ENCODE measurements around the gene SPRR2G.
"Not testable (repeated sequence)": the region's sequence is repeated elsewhere in the genome, so short reads cannot be mapped to it uniquely, and the experiment has no call there.

The SPRR2G gene

DNA sequence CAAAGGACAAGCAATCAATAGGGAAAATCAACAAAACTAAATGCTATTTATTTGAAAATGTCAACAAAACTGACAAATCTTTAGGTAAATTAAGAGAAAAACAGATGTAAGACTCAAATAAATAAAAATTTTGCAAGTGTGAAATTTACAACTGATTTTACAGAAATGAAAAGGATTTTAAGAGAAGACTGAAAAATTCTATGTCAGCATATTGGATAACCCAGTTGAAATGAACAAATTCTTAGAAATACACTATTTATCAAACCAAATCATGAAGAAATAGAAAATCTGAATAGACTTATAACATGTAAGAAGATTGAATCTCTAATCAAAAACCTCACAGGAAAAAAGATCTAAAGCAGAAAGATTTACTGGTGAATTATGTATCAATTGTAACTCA is 29.7 kb downstream of the SPRR2G start:
- H3K79me2 ChIP-seq (ENCODE audit: insufficient read depth, low read length): no peaks in the 10 kb centered on the region
- H3K9me3 ChIP-seq (ENCODE audit: low read length): no peaks in the 10 kb centered on the region
- H3K36me3 ChIP-seq (ENCODE audit: insufficient read depth, low read length): no peaks in the 10 kb centered on the region
- H2AFZ ChIP-seq (ENCODE audit: low read length): no peak overlapping the region
- no peaks in the 10 kb centered on the region for H3K9me2 ChIP-seq (ENCODE audit: low read depth, low read length)
- no peak overlapping the region for H3K9ac ChIP-seq (ENCODE audit: low read length)
- no peak overlapping the region for H3K4me3 ChIP-seq (ENCODE audit: low read depth, low read length, poor library complexity, severe bottlenecking)
- no peaks in the 10 kb centered on the region for H4K20me1 ChIP-seq (ENCODE audit: insufficient read depth, low read length)
- no peak overlapping the region for H3K27ac ChIP-seq (ENCODE audit: low read depth, low read length, poor library complexity, severe bottlenecking)
- H3K27me3 ChIP-seq (ENCODE audit: insufficient read depth, low read length): no peaks in the 10 kb centered on the region
- no peak for TF ChIP-seq EZH2 (IDR thresholded peaks at IDR 0.05; ENCODE audit: borderline replicate concordance, low read length)
- no peak for TF ChIP-seq CTCF (IDR thresholded peaks at IDR 0.05; ENCODE audit: low read length)
- no peaks in the 10 kb centered on the region for H3K4me1 ChIP-seq (ENCODE audit: insufficient read depth, low read length, severe bottlenecking)
- H3F3A ChIP-seq (ENCODE audit: insufficient read depth, low read length): no peaks in the 10 kb centered on the region
- H3K4me2 ChIP-seq (ENCODE audit: low read length): no peak overlapping the region

DNA sequence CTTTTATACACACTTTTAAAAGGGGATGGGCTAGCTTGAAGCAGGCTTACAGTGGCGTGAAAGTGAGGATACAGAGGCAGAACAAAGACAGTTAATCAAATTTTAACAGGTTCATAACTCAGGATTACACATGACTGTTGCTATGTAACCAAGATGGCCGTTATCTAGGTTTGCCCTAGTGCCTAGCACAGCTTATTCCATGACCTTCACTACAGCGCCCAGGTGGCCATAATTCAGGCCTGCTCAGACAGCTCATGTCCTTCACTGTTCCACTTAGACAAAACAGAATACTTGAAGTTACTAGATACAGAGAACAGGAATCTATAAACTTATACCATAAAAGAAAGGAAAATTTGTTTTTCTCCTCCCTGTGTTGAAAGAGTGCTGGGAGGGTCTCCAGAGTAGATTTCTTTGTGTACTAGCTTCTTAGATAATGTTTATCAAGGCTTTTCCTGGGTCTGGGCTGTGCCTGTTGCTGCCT is 31.2 kb downstream of the SPRR2G start:
- no peak overlapping the region for H3K4me3 ChIP-seq (ENCODE audit: low read depth, low read length, poor library complexity, severe bottlenecking)
- no peaks in the 10 kb centered on the region for H3K9me3 ChIP-seq (ENCODE audit: low read length)
- no peak for TF ChIP-seq EZH2 (IDR thresholded peaks at IDR 0.05; ENCODE audit: borderline replicate concordance, low read length)
- no peak for TF ChIP-seq CTCF (IDR thresholded peaks at IDR 0.05; ENCODE audit: low read length)
- no peak overlapping the region for H2AFZ ChIP-seq (ENCODE audit: low read length)
- no peaks in the 10 kb centered on the region for H3K9me2 ChIP-seq (ENCODE audit: low read depth, low read length)
- H3K27me3 ChIP-seq (ENCODE audit: insufficient read depth, low read length): no peaks in the 10 kb centered on the region
- H3K9ac ChIP-seq (ENCODE audit: low read length): no peak overlapping the region
- H4K20me1 ChIP-seq (ENCODE audit: insufficient read depth, low read length): no peaks in the 10 kb centered on the region
- H3K4me2 ChIP-seq (ENCODE audit: low read length): no peak overlapping the region
- no peaks in the 10 kb centered on the region for H3F3A ChIP-seq (ENCODE audit: insufficient read depth, low read length)
- no peaks in the 10 kb centered on the region for H3K79me2 ChIP-seq (ENCODE audit: insufficient read depth, low read length)
- no peak overlapping the region for H3K27ac ChIP-seq (ENCODE audit: low read depth, low read length, poor library complexity, severe bottlenecking)
- H3K36me3 ChIP-seq (ENCODE audit: insufficient read depth, low read length): no peaks in the 10 kb centered on the region
- H3K4me1 ChIP-seq (ENCODE audit: insufficient read depth, low read length, severe bottlenecking): no peaks in the 10 kb centered on the region

DNA sequence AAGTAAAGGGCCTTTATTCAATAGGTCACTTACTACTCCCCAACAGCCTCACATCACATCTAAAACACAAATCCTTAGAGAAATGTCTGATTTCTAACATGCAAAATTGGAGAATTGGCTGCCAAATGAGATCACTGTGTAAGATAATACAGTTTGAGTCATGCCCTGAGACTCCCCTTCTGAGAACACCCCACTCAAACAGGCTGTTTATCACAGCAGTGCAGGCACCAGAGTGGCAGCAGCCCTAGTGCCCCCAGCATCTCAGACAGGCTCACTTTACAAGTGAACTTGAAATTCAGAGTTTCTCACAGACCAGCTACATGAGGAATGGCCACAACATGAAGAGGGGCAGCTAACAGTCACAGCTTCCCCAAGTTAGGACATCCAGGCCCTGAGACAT is 35.4 kb downstream of the SPRR2G start:
- not testable (repeated sequence) for H3K9ac ChIP-seq (ENCODE audit: low read length); H3K9me3 ChIP-seq (ENCODE audit: low read length); H3K4me1 ChIP-seq (ENCODE audit: insufficient read depth, low read length, severe bottlenecking); H3K9me2 ChIP-seq (ENCODE audit: low read depth, low read length); H4K20me1 ChIP-seq (ENCODE audit: insufficient read depth, low read length); H3K36me3 ChIP-seq (ENCODE audit: insufficient read depth, low read length); H3K79me2 ChIP-seq (ENCODE audit: insufficient read depth, low read length); H3K27me3 ChIP-seq (ENCODE audit: insufficient read depth, low read length); H3K4me2 ChIP-seq (ENCODE audit: low read length); H2AFZ ChIP-seq (ENCODE audit: low read length); H3F3A ChIP-seq (ENCODE audit: insufficient read depth, low read length); H3K27ac ChIP-seq (ENCODE audit: low read depth, low read length, poor library complexity, severe bottlenecking); H3K4me3 ChIP-seq (ENCODE audit: low read depth, low read length, poor library complexity, severe bottlenecking)

GRCh38 chr1:153113416-153113815 is 37.3 kb downstream of the SPRR2G start, which contains the start of gene SPRR2F:
SPRR2F (minus strand) TSS chr1:153113516; CDS start chr1:153112733, 783 bp downstream.
- no peaks in the 10 kb centered on the region for H3K36me3 ChIP-seq (ENCODE audit: insufficient read depth, low read length)
- TF ChIP-seq CTCF (IDR thresholded peaks at IDR 0.05; ENCODE audit: low read length) (no peak), EZH2 (IDR thresholded peaks at IDR 0.05; ENCODE audit: borderline replicate concordance, low read length) (no peak)
- no peak within 1 kb of the TSS for H3K4me3 ChIP-seq (ENCODE audit: low read depth, low read length, poor library complexity, severe bottlenecking)
- H4K20me1 ChIP-seq (ENCODE audit: insufficient read depth, low read length): no peaks in the 10 kb centered on the region
- no peak within 1 kb of the TSS for H3K27ac ChIP-seq (ENCODE audit: low read depth, low read length, poor library complexity, severe bottlenecking)
- no peaks in the 10 kb centered on the region for H3K9me2 ChIP-seq (ENCODE audit: low read depth, low read length)
- no peak within 1 kb of the TSS for H2AFZ ChIP-seq (ENCODE audit: low read length)
- H3K27me3 ChIP-seq (ENCODE audit: insufficient read depth, low read length): no peaks in the 10 kb centered on the region
- H3K9ac ChIP-seq (ENCODE audit: low read length): no peak within 1 kb of the TSS
- no peak within 1 kb of the TSS for H3K4me2 ChIP-seq (ENCODE audit: low read length)
- no peaks in the 10 kb centered on the region for H3K79me2 ChIP-seq (ENCODE audit: insufficient read depth, low read length)
- H3F3A ChIP-seq (ENCODE audit: insufficient read depth, low read length): no peaks in the 10 kb centered on the region
- no peaks in the 10 kb centered on the region for H3K9me3 ChIP-seq (ENCODE audit: low read length)
- no peaks in the 10 kb centered on the region for H3K4me1 ChIP-seq (ENCODE audit: insufficient read depth, low read length, severe bottlenecking)

DNA sequence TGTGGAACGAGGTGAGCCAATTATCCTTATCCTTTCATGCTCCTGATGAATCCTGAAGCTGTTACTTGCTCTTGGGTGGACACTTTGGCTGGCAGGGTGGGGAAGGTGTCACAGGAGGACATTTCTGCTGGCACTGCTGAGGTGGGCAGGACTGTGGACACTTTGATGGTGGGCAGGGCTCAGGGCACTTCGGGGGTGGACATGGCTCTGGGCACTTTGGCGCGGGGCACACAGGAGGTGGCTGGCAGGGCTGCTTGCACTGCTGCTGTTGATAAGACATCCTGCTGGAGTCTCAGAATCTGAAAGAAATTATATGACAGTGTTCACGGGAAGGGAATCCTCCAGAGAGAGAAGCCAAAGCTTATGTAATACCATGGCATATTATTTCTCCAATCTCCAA is 38.2 kb downstream of the SPRR2G start:
- not testable (repeated sequence) for H3K27ac ChIP-seq (ENCODE audit: low read depth, low read length, poor library complexity, severe bottlenecking); H3K9ac ChIP-seq (ENCODE audit: low read length); H2AFZ ChIP-seq (ENCODE audit: low read length); H3K4me2 ChIP-seq (ENCODE audit: low read length); H3K27me3 ChIP-seq (ENCODE audit: insufficient read depth, low read length); H3K9me2 ChIP-seq (ENCODE audit: low read depth, low read length); H3K79me2 ChIP-seq (ENCODE audit: insufficient read depth, low read length); H3K4me3 ChIP-seq (ENCODE audit: low read depth, low read length, poor library complexity, severe bottlenecking); H3K36me3 ChIP-seq (ENCODE audit: insufficient read depth, low read length); H3F3A ChIP-seq (ENCODE audit: insufficient read depth, low read length); H4K20me1 ChIP-seq (ENCODE audit: insufficient read depth, low read length); H3K4me1 ChIP-seq (ENCODE audit: insufficient read depth, low read length, severe bottlenecking); H3K9me3 ChIP-seq (ENCODE audit: low read length)

Measured in OCI-LY1 (cell line).